Measurements from ENCODE around the gene SNTG2.

The SNTG2 gene

GRCh38 chr2:926896-927295 lies 23.8 kb upstream of the SNTG2 start:
- no peak for DNase-seq

GRCh38 chr2:929011-929735 lies 21.5 kb upstream of the SNTG2 start:
- DNase-seq: no peak

GRCh38 chr2:929925-930324 lies 20.7 kb upstream of the SNTG2 start:
- DNase-seq: no peak

DNA sequence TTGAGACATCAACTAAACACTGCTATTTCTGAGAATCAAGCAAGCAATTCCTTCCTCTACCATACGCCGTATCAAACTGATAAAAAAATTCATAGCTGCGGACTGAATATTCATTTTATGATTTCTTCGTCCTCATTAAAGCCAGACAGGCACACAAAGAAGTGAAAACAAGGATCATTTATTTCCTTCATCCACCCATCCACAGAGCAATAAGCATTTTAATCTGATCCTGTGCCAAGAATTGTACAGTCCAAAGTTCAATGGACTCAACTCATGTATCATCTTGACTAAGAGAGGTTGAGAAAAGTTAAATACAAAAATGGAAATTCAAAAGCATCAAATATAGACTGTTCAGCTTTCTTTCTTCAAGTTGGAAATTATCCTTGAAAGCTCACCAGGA lies 19.7 kb upstream of the SNTG2 start:
- DNase-seq: no peak

DNA sequence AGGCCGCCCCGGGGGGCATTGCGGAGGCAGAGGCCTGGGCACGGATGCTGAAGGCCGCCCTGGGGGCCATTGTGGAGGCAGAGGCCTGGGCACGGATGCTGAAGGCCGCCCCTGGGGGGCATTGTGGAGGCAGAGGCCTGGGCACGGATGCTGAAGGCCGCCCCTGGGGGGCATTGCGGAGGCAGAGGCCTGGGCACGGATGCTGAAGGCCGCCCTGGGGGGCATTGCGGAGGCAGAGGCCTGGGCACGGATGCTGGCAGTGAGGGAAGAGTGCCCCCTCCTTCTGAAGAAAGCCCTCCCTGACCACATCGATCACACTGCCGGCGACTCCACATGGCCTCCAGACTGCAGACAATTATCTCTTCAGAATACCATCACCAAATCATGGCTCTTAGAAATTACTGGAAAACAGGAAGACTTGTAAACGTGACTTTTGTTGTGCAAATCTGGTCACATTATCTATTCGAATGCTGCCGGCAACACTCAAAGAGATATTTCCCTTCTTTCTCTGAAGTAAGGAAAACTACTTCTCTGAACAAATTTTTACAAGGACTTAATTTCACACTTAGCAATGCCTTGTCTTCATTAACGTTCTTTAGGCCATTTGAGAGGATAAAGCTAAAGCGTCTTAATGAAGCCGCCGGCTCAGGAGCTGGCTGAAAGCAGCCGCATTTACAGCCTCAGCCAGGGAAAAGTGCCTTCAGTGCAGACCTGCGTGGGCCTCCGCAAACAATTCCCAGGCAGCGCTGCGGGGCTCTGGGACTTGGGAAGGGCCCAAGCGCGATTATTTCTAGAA lies 18.1 kb upstream of the SNTG2 start:
- no peak for DNase-seq

DNA sequence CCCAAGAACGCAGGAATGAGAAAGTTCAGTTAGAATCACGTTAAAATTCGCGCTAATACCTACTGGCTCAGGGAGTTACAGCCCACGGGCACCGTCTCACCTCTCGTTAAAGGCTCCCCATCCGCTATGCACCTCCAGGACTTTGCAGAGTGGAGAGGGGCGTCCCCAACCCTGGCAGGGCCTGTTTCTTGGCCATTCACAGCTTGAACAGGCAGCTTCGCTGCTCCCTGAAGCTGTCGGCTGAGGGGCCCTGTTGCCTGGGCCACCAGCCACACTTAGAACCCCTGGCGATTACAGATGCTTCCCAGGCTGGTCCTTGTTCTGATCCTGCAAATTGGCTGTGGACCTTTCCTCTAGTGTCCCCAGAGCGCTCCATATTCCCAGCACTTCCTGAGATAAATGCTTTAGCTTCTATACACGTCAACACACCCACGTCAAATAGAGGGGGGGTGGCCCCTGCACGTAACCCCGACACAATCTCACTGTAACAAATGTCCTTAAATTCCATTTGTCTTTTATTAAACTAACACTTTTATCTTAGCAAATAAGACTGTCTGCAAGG lies 16.8 kb upstream of the SNTG2 start:
- DNase-seq: no peak

- no peak for DNase-seq
Measured at GRCh38 chr2:937530-937929, 13.1 kb upstream of the SNTG2 start.

- DNase-seq: no peak
Measured at GRCh38 chr2:938181-939005, 12.3 kb upstream of the SNTG2 start.

GRCh38 chr2:939936-940601 lies 10.6 kb upstream of the SNTG2 start:
- no peak for DNase-seq

- no peak for DNase-seq
Measured at GRCh38 chr2:941871-942270, 8.8 kb upstream of the SNTG2 start.

DNA sequence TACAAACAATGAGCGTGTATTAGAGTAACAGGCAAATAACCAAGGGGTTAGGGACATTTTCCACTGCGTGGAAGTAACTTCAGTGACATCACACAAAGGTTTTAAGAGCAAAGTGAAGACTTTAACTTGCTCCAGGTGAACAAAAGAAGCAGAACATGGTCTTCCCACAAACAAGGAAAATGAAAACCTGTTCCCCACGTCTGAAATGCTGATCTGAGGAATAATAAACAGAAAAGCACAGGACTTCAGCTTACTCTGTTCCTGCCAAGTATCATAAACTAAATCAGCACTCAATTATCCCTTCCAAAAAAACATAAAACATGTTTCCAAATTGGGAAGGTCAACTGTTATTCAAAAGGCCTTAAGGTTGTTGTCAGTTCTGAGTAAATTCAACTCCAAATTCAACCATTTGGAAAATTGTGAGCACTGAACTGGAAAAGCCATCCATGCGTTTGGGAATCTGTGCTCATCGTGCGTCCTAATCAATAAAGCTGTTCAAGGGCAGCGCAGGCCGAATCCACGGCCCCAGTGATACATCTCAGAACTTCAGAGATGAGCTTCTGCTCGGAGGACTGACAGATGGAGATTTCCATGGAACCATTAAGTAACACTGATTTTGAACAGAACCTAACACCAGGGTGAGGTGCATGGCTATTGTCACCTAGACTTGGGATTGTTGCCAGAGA lies 7.7 kb upstream of the SNTG2 start:
- no peak for DNase-seq

GRCh38 chr2:943461-943797 lies 7.2 kb upstream of the SNTG2 start:
- no peak for DNase-seq

DNA sequence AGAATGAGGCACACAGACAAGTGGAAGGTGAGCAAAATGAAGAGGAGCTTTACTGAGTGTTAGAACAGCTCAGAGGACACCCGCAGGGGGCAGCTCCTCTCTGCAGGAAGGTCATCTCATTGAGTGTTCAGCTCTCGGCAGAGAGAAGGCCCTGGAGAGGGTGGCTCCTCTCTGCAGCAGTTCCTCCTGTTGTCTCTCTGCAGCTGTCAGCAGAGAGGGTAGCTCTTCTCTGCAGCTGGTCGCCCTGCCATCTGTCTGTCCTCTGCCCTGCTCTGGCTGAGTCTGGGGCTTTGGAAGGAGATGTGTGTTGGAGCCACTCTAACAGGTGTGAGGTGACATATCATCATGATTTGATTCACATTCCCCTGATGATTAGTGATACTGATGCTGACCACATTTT lies 6.8 kb upstream of the SNTG2 start:
- no peak for DNase-seq

GRCh38 chr2:944693-945092 lies 6.0 kb upstream of the SNTG2 start:
- DNase-seq: no peak

DNA sequence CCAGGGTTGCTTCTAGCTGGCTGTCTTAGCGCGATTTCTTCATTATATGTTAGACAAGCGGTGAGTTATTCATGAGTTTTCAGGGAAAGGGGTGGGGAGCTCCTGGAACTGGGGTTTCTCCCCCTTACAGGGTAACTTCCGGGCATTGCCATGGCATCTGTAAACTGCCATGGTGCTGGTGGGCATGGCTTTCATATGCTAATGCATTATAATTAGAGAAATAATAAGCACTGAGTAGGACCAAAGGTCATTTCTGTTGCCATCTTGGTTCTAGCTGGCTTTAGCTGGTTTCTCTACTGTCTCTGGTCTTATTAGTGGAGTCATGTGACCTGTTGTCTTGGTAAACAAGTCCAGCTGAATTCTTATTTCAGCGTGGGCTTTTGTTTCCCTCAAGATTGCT lies 5.5 kb upstream of the SNTG2 start:
- DNase-seq: no peak

DNA sequence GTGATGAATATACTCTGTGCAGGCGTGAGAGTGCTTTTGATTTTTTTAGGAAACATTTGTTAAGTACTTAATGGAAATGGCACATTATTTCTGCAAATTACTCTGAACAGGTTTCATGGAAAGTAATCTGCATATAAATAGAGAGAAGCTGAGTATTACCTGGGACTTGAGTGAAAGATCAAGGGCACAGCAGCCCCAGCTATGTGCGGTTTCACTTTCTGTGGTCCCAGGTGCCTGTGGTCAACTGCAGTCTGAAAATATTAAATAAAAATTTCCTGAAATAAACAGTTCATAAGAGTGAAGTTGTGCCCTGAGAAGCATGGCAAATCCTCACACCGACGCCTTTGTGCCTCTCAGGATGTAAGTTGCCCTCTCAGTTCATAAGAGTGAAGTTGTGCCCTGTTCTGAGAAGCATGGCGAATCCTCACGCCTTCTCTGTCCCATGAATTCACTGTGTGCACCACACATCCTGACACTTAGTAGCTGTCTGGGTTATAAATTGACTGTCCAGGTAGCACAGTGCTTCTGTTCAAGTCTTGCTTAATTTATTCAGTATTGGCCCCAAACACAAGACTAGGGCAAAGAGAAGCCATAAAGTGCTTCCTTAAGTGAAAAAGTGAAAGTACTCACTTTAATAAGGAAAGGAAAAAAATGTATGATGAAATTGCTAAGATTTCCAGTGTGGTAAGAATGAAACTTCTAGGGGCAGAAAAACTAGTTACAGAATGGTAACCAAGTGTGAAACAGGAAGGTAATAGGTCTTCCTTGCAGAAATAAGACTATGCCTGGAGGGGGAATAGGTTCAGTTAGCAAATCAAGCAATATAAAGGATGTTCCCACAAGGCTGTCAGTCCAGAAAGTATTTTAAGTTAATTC lies 4.3 kb upstream of the SNTG2 start:
- no peak for DNase-seq

GRCh38 chr2:949384-950079 lies 1.1 kb upstream of the SNTG2 start:
- DNase-seq: no peak

DNA sequence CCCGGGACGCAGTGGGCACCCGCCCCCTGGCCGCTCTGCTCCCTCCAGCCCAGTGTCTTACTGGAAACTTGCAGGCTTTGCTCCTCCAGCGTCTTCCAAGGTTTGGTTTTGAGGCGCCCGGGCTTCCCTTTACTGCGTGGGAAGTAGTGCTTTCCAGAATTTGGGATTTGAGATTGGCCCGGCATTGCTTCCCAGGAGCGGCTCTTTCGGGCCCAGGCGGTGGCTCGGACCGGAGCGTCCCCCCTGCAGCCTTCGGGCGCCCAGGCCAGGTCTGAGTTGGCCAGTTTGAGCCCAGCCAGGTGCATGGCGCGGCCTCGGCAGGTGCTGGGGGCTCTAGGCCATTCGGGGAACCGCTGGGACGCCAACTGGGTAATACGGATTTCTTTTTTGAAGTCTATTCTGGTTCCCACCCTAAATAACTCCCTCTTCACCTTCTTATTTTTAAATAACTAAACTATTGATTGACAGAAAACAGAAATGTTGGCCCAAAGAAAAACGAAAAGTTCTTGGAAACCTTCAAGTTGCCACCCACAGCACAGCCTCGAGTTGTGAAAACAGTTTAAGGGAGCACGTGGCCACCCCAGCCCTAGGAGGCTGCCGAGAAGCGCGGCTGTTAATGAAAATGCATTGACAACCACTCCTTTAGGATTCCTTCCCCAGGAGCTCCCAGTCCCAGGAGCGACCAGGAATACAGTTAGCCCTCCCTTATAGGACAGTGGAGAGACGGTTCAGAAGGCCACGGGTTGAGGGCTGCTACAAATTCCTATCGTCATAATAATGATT lies 766 bp downstream of the SNTG2 start:
- no peak for DNase-seq

DNA sequence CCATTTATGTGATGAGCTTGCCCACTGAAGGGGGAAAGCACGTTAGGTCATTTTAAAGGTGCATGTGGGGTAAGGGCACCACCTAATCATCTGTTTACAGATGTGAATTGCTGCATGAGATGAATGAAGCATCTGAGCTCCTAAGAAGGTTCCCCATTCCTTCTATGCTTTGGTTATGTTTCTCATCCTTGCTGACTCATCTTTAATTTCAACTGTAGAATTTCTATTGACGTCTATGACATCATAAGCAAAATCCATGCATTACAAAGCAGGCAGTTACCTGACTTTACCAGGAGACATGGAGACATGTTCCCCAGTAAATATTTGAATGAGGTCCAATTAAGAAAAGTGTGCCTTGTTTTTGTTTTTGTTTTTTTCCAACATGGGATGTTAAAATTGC lies 2.8 kb downstream of the SNTG2 start:
- no peak for DNase-seq

Measured in activated naive CD4-positive, alpha-beta T cell treated with anti-CD3 and anti-CD28 coated beads, Interleukin-2, amount 50 U/mL, for 16 hours (primary cell).